ENCODE data around the gene PLEKHA4. TPM values are rescaled to one million over a fixed set of nuclear protein-coding genes. Genes with fewer than 3 reads are reported as not detected.

The PLEKHA4 gene
- total and polyA plus RNA-seq, 2 donors (not counting 1 experiment from before 2014, with no cell fraction given) = 4.3 to 6.2 TPM

DNA sequence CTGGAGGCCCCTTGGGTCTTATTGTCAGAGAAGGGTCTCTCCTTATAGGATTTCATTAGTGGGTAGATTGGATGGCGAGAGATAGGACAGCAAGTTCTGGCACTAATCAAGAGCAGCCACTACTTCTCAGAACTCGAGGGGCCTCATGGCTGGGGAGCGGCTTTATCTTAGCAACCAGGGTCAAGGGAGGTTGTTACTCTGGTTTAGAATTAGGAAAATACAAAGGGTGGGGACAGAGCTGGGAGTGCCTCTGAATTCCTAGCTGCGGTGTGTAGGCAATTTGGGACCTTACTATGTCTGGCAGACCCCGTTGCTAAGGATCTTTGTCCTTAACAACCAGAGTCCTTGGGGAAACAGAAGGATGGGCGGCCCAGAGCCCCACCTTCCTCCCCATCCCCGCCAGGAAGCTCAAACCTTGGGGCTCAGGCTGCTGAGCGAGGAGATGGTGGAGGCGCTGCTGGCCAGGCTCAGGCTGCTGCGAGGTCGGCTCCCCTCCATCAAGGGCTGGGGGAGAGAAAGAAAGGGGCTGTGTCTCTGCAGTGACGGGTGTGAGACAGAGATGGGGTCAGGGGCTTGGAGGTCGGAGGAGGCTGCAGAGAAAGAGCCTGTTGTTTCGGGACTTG lies 1.2 kb downstream of the PLEKHA4 start:
- no peak overlapping the region for H2AFZ ChIP-seq (ENCODE audit: insufficient read depth, low read depth, low read length, poor library complexity, severe bottlenecking)
- no peak overlapping the region for H3K4me3 ChIP-seq (ENCODE audit: control extremely low read depth in 1 of 5, extremely low read depth in 1 of 5, insufficient read depth in 1 of 5, low read depth in 2 of 5, low read length in 4 of 5)
- no peaks in the 10 kb centered on the region for H3K36me3 ChIP-seq (replicated peaks in 1 of 2; ENCODE audit: control extremely low read depth in 1 of 2, control insufficient read depth in 1 of 2, extremely low read depth in 1 of 2, insufficient read depth in 2 of 2, low read length in 1 of 2)
- Mint-ChIP-seq H3K4me1 (peaks cover 3% of the 10 kb centered on the region), H3K4me3 (no peak overlapping the region), H3K9me3 (ENCODE audit: insufficient read depth) (no peaks in the 10 kb centered on the region), H3K27me3 (peaks cover 16% of the 10 kb centered on the region), H3K27ac (no peak overlapping the region)
- peaks cover 0 to 7% (median 0%) of the 10 kb centered on the region in 4 experiments for H3K27me3 ChIP-seq (replicated peaks in 1 of 4; ENCODE audit: control extremely low read depth in 1 of 4, control insufficient read depth in 3 of 4, insufficient read depth in 4 of 4, low read length in 3 of 4)
- WGBS (ENCODE audit: insufficient coverage) = 94% methylated on average over 10 of the region's 14 CpGs
- H3K4me2 ChIP-seq (replicated peaks; ENCODE audit: low read depth, low read length, poor library complexity, severe bottlenecking) = no peak overlapping the region
- DNase-seq = no peak
- ChIA-PET CTCF (interaction anchor here (0.6 kb wide), 1 partner anchor 25 kb away, joined by 3 read pairs; no protein-coding TSS in a partner anchor), POLR2A (no interaction called here)
- H3K9me3 ChIP-seq (ENCODE audit: control extremely low read depth in 1 of 3, control insufficient read depth in 2 of 3, insufficient read depth in 1 of 3, low read length in 2 of 3) = no peaks in the 10 kb centered on the region
- peaks cover 0 to 5% of the 10 kb centered on the region in 2 donors for H3K4me1 ChIP-seq (ENCODE audit: control insufficient read depth in 2 of 2, insufficient read depth in 2 of 2, low read length in 2 of 2)
- no peak overlapping the region for H3K9ac ChIP-seq (ENCODE audit: low read length)
- H3K27ac ChIP-seq (ENCODE audit: low read length in 2 of 2) = no peak overlapping the region
- TF ChIP-seq, protein P1, sequence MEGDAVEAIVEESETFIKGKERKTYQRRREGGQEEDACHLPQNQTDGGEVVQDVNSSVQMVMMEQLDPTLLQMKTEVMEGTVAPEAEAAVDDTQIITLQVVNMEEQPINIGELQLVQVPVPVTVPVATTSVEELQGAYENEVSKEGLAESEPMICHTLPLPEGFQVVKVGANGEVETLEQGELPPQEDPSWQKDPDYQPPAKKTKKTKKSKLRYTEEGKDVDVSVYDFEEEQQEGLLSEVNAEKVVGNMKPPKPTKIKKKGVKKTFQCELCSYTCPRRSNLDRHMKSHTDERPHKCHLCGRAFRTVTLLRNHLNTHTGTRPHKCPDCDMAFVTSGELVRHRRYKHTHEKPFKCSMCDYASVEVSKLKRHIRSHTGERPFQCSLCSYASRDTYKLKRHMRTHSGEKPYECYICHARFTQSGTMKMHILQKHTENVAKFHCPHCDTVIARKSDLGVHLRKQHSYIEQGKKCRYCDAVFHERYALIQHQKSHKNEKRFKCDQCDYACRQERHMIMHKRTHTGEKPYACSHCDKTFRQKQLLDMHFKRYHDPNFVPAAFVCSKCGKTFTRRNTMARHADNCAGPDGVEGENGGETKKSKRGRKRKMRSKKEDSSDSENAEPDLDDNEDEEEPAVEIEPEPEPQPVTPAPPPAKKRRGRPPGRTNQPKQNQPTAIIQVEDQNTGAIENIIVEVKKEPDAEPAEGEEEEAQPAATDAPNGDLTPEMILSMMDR (IDR thresholded peaks at IDR 0.05) = no peak
- TF ChIP-seq EZH2 (IDR thresholded peaks at IDR 0.05; ENCODE audit: borderline replicate concordance, insufficient read depth, low read depth, low read length, poor library complexity, severe bottlenecking) = no peak
- ATAC-seq (ENCODE audit: low read depth) = no peak
- intact Hi-C loops (cut with micrococcal nuclease) = no loop called here
- H3K79me2 ChIP-seq (ENCODE audit: control insufficient read depth, insufficient read depth, low read length) = no peaks in the 10 kb centered on the region
- no peaks in the 10 kb centered on the region for H4K20me1 ChIP-seq (ENCODE audit: control insufficient read depth, insufficient read depth, low read length, poor library complexity, severe bottlenecking)

DNA sequence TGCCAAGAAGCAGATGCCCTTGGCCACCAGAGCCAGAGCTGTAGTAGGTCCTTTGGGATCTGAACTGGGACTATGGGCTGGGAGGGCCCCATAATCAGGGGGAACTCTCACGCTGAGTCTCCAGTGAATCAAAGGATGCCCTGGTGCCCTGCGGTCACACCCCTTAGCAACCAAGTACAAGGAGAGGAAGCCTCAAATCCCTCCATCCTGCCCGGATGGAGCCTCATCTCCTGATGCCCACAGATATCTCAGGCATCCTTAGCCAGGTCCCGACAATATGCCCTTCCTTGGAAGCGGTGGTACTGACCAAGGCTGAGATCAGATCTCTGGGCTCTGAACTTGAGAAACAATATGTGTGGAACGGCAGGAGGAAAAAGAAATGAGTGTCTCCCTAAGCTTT lies 1.7 kb downstream of the PLEKHA4 start:
- CTCF ChIA-PET = no interaction called here
- no peak overlapping the region for H3K4me2 ChIP-seq (replicated peaks; ENCODE audit: low read depth, low read length, poor library complexity, severe bottlenecking)
- TF ChIP-seq, protein P1 (IDR thresholded peaks at IDR 0.05) = no peak
- TF ChIP-seq EZH2 (IDR thresholded peaks at IDR 0.05; ENCODE audit: borderline replicate concordance, insufficient read depth, low read depth, low read length, poor library complexity, severe bottlenecking) = no peak

More for the DNA sequence above, 1.7 kb downstream of the PLEKHA4 start:
- H3K9me3 Mint-ChIP-seq (ENCODE audit: insufficient read depth) = no peaks in the 10 kb centered on the region
- Histone ChIP-seq H2AFZ (ENCODE audit: insufficient read depth, low read depth, low read length, poor library complexity, severe bottlenecking) (no peak overlapping the region), H3K27me3 (replicated peaks in 1 of 4; ENCODE audit: control extremely low read depth in 1 of 4, control insufficient read depth in 3 of 4, insufficient read depth in 4 of 4, low read length in 3 of 4) (peaks cover 0 to 7% (median 0%) of the 10 kb centered on the region in 4 experiments), H3K36me3 (replicated peaks in 1 of 2; ENCODE audit: control extremely low read depth in 1 of 2, control insufficient read depth in 1 of 2, extremely low read depth in 1 of 2, insufficient read depth in 2 of 2, low read length in 1 of 2) (no peaks in the 10 kb centered on the region), H4K20me1 (ENCODE audit: control insufficient read depth, insufficient read depth, low read length, poor library complexity, severe bottlenecking) (no peaks in the 10 kb centered on the region), H3K4me1 (ENCODE audit: control insufficient read depth in 2 of 2, insufficient read depth in 2 of 2, low read length in 2 of 2) (peaks cover 0 to under 1% of the 10 kb centered on the region in 2 donors), H3K79me2 (ENCODE audit: control insufficient read depth, insufficient read depth, low read length) (no peaks in the 10 kb centered on the region), H3K27ac (ENCODE audit: low read length in 2 of 2) (no peak overlapping the region), H3K9me3 (ENCODE audit: control extremely low read depth in 1 of 3, control insufficient read depth in 2 of 3, insufficient read depth in 1 of 3, low read length in 2 of 3) (no peaks in the 10 kb centered on the region), H3K4me3 (ENCODE audit: control extremely low read depth in 1 of 5, extremely low read depth in 1 of 5, insufficient read depth in 1 of 5, low read depth in 2 of 5, low read length in 4 of 5) (no peak overlapping the region), H3K9ac (ENCODE audit: low read length) (no peak overlapping the region)
- H3K4me1 Mint-ChIP-seq = no peaks in the 10 kb centered on the region
- WGBS (ENCODE audit: insufficient coverage) = 84% methylated on average over 5 of the region's 6 CpGs
- intact Hi-C loops (cut with micrococcal nuclease) = no loop called here
- no peak overlapping the region for H3K4me3 Mint-ChIP-seq
- no peak for DNase-seq
- no peak overlapping the region for H3K27ac Mint-ChIP-seq
- peaks cover 16% of the 10 kb centered on the region for H3K27me3 Mint-ChIP-seq
- POLR2A ChIA-PET = no interaction called here
- no peak for ATAC-seq (ENCODE audit: low read depth)
